Stimulated activated naive B cell treated with anti-CD40 and anti-IgM and Interleukin-4, amounts not matched to agents 10 μg/mL and 1 μg/mL and 100 μg/mL, for 72 hours (primary cell): ENCODE results near the gene MAD1L1.

Source experiments
- ATAC-seq, 2 donors: fragments of 150-1000 bp; cut with Tn5 transposase; replicated peaks; 2 replicates each; pipeline ENCODE4 v1.10.0; 2021; ENCODE audit warnings: moderate library complexity in 1 of 2
- DNase-seq: peaks from one replicate; pipeline ENCODE4 v3.0.0; 2021
- H3K27ac Mint-ChIP-seq: one replicate; pipeline ENCODE4 v1.8.0; 2022; ENCODE audit warnings: mild to moderate bottlenecking, mixed read lengths
- H3K27me3 Mint-ChIP-seq, 2 donors: one replicate each; pipeline ENCODE4 v1.8.0; 2022; ENCODE audit warnings: mixed read lengths in 2 of 2
- H3K36me3 Mint-ChIP-seq, 2 donors: one replicate each; pipeline ENCODE4 v1.8.0; 2022; ENCODE audit warnings: mixed read lengths in 2 of 2, mild to moderate bottlenecking in 1 of 2
- H3K4me1 Mint-ChIP-seq, 2 donors: one replicate each; pipeline ENCODE4 v1.8.0; 2022; ENCODE audit warnings: mixed read lengths in 2 of 2, mild to moderate bottlenecking in 1 of 2
- H3K4me3 Mint-ChIP-seq, 2 donors: one replicate each; pipeline ENCODE4 v1.8.0; 2022; ENCODE audit warnings: mild to moderate bottlenecking in 2 of 2, mixed read lengths in 2 of 2, moderate library complexity in 1 of 2
- H3K9me3 Mint-ChIP-seq, 2 donors: one replicate each; pipeline ENCODE4 v1.8.0; 2022; ENCODE audit warnings: mixed read lengths in 2 of 2, mild to moderate bottlenecking in 1 of 2

The MAD1L1 gene

DNA sequence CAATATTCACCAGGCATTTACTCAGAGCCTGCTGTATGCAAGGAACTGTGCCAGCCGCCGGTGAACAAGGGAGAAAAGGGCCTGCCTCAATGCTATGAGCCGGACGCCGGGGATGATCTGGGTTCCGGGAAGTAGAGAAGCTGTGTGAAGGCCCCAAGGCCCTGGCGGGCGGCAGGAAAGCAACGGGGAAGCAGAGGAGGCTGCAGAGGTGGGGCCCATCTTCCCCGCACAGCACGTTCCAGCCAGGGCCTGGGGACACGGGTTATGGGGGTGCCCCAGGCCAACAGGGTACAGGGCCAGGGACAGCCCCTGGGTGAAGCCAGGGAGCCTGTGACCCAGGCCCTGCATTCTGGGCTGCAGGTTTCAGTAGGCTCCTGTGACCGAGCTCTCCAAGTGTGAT lies 179.3 kb downstream of the MAD1L1 start:
- Mint-ChIP-seq H3K4me1 (peaks cover 23 to 48% of the 10 kb centered on the region in 2 donors), H3K36me3 (peaks cover 29 to 53% of the 10 kb centered on the region in 2 donors), H3K9me3 (no peaks in the 10 kb centered on the region), H3K27ac (no peak overlapping the region), H3K4me3 (no peak overlapping the region), H3K27me3 (no peaks in the 10 kb centered on the region)
- DNase-seq (no peak), ATAC-seq (no peak)

DNA sequence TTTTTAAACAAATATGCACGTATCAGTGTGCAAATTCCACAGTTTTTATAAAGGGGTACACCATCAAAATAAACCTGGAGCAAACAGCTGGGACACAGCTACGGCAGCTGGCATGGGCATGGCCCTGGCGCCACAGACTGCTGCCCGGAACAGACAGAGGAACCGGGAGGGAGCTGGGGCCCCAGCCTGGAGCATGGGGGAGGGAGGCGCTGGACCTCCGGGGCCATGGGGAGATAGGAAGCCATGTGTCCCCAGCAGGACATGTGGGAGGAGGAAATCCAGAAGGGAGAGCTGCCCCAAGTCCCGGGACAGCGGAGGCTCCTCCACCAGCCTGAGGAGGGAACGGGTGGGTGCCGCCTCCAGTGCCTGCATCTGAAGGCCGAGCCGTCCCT lies 180.1 kb downstream of the MAD1L1 start:
- H3K27ac Mint-ChIP-seq: no peak overlapping the region
- H3K9me3 Mint-ChIP-seq: no peaks in the 10 kb centered on the region
- ATAC-seq (no peak), DNase-seq (no peak)
- H3K4me1 Mint-ChIP-seq: peaks cover 31 to 53% of the 10 kb centered on the region in 2 donors
- H3K36me3 Mint-ChIP-seq: peaks cover 31 to 55% of the 10 kb centered on the region in 2 donors
- no peaks in the 10 kb centered on the region for H3K27me3 Mint-ChIP-seq
- no peak overlapping the region for H3K4me3 Mint-ChIP-seq

DNA sequence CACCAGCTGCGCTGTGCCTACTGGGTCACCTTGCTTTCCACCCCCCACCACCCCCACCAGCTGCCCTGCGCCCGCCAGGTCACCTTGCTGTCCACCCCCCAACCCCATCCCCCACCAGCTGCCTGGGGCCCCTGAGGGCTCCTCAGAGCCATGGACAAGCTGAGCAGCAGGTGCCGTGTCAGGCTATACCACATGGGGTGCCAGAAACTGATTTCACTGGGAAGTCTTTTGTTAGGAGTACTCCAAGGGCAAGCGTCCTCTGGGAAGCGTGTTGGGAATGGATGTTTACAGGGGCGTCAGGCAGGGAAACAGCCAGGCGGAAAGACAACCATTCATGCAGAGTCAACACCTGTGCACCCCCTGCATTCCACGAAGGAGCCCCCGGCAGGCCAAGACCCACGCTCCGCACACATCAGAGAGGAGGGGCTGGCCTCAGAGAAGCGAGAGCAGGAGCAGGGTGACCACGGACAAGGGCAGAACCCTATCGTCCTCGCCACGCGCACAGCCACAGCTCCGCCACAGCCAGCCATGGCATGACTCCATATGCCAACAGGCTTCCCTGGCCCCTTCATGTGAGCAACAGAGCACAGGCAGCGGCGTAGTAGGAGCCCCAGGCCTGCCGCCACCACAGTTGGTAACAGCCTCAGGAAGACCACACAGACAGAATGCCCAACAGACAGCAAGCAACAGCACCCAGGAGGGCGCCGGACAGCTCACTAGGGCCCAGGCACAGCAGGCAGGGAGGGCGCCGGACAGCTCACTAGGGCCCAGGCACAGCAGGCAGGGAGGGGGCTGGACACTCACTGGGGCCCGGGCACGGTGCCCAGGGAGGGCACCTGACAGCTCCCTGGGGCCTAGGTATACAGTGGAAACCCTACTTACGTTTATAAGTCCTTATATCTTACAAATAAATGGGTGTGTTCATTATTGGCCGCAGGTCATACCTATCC lies 180.8 kb downstream of the MAD1L1 start:
- Mint-ChIP-seq H3K36me3 (peaks cover 31 to 57% of the 10 kb centered on the region in 2 donors), H3K27me3 (no peaks in the 10 kb centered on the region), H3K4me1 (peaks cover 35 to 58% of the 10 kb centered on the region in 2 donors), H3K9me3 (no peaks in the 10 kb centered on the region), H3K4me3 (no peak overlapping the region), H3K27ac (no peak overlapping the region)
- DNase-seq (no peak), ATAC-seq (no peak)

DNA sequence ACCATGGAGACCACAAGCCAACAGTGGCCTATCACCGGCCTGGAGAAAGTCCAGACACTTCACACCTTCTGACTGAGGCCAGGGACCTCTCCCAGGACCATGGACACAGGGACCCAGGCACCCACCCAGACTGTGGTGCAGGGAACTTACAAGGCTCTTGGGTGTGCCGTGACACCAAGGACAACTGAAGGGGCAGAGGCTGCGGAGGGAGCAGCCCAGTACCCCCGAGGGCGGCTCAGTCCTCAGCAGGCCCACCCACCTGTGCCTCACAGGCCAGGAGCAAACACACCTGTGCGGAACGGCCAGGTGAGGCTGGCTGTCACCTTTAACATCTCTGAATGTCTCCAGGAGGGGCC lies 182.3 kb downstream of the MAD1L1 start:
- H3K9me3 Mint-ChIP-seq: no peaks in the 10 kb centered on the region
- no peak for ATAC-seq

DNA sequence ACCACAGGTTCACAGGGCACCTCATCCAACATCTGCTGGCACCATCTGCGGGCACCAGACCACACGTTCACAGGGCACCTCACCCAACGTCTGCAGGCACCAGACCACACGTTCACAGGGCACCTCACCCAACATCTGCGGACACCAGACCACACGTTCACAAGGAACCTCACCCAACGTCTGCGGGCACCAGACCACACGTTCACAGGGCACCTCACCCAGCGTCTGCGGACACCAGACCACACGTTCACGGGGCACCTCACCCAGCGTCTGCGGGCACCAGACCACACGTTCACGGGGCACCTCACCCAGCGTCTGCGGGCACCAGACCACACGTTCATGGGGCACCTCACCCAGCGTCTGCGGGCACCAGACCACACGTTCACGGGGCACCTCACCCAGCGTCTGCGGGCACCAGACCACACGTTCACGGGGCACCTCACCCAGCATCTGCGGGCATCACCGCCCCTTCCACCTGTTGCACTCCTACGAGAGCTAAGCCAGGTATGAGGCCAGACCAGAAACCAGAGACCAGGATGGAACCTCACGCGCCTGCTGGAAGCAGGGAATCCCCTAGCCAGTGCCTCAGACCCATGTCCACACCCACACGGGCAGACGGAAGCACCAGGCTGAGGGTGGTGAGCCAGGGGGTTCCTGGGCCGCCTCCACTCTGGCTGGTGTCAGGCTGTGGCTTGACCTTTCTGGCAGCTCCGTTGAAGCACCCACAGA lies 182.8 kb downstream of the MAD1L1 start:
- ATAC-seq: peak; percentile 93 to 94
- H3K27ac Mint-ChIP-seq: peak overlapping the region; percentile 51

More for the DNA sequence above, 182.3 kb downstream of the MAD1L1 start:
- no peaks in the 10 kb centered on the region for H3K27me3 Mint-ChIP-seq
- no peak overlapping the region for H3K4me3 Mint-ChIP-seq
- peaks cover 29 to 51% of the 10 kb centered on the region in 2 donors for H3K36me3 Mint-ChIP-seq
- no peak for DNase-seq
- peak overlapping the region; percentile 42 for H3K27ac Mint-ChIP-seq
- peaks cover 25 to 50% of the 10 kb centered on the region in 2 donors for H3K4me1 Mint-ChIP-seq

DNA sequence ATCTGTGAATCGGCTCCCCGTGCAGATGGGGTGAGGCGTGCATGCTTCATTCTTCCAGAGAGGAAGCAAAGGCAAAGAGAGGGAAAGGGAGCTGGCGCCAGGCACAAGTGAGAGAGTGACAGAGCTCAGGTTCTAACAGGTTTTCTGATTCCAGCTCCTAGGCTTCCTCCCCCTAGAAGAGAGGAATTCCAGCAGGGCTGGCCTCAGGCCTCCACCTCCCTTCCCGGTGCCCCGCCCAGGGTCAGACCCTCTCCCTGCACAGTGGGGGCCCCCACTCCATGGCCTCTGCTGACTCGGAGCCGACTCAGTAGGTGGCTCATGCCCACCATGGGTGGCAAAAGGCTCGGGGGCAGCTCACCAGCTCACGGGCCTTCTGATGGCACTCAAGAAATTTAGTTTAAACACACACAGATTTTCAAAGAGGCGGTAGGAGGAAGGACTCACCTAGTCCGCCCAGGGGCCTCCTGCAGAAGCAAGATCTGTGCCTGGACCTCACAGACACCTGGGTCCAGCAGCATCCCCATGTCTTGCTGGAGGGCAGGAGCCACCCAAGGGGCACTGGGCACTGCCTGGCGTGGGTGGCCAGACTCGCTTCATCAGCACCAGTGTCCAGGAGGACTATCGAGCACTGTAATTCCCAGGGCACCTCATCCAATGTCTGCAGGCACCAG lies 183.5 kb downstream of the MAD1L1 start:
- peaks cover 22 to 44% of the 10 kb centered on the region in 2 donors for H3K36me3 Mint-ChIP-seq
- no peaks in the 10 kb centered on the region for H3K27me3 Mint-ChIP-seq
- no peaks in the 10 kb centered on the region for H3K9me3 Mint-ChIP-seq
- ATAC-seq: no peak
- H3K4me3 Mint-ChIP-seq: no peak overlapping the region
- DNase-seq: no peak
- peak overlapping the region; percentile 25 for H3K27ac Mint-ChIP-seq
- peaks cover 25 to 46% of the 10 kb centered on the region in 2 donors for H3K4me1 Mint-ChIP-seq

More for the DNA sequence above, 182.8 kb downstream of the MAD1L1 start:
- Mint-ChIP-seq H3K36me3 (peaks cover 24 to 50% of the 10 kb centered on the region in 2 donors), H3K4me3 (no peak overlapping the region), H3K27me3 (no peaks in the 10 kb centered on the region), H3K4me1 (peaks cover 25 to 48% of the 10 kb centered on the region in 2 donors), H3K9me3 (no peaks in the 10 kb centered on the region)
- DNase-seq: peak; percentile 71

DNA sequence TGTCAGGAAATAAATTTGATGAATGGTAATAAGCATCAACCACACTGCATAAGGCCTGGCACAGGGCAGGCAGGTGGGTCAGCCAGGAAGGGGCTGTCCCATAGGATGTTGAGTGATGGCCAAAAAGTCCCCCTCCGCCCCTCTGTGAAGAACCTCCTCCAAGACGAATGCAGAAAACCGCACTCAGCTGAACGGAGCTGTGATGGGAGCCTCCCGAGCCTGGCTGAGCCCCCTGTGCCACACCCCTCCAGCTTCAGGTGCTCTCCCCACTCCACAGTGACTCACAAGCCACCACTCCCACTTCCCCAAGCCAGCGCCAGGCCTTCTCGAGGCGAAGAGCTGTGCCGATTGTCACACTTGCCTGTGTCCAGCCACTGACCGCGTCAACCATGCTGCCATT lies 184.2 kb downstream of the MAD1L1 start:
- Mint-ChIP-seq H3K4me3 (no peak overlapping the region), H3K9me3 (no peaks in the 10 kb centered on the region), H3K27ac (peak overlapping the region; percentile 22), H3K4me1 (peaks cover 25 to 46% of the 10 kb centered on the region in 2 donors), H3K27me3 (no peaks in the 10 kb centered on the region), H3K36me3 (peaks cover 24 to 46% of the 10 kb centered on the region in 2 donors)
- DNase-seq (no peak), ATAC-seq (peak; percentile 70 to 78)

DNA sequence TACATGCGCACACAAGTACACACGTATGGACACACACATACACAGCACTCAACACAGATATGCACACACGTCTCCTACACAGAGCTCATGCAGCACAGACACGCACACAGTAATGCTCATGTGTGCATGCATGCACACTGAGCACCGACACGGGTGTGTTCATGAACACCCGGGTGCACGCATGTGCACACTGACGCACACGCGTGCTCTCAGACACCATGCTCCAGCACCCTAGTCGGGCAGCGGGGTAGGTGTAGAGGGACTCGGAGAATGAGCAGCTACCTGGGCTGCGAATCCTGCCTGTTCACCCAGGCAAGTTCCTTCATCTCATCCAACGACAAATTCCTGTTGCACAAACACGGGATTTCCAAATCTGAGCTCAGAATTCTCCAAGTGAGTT lies 184.7 kb downstream of the MAD1L1 start:
- DNase-seq: no peak
- H3K27ac Mint-ChIP-seq: no peak overlapping the region

DNA sequence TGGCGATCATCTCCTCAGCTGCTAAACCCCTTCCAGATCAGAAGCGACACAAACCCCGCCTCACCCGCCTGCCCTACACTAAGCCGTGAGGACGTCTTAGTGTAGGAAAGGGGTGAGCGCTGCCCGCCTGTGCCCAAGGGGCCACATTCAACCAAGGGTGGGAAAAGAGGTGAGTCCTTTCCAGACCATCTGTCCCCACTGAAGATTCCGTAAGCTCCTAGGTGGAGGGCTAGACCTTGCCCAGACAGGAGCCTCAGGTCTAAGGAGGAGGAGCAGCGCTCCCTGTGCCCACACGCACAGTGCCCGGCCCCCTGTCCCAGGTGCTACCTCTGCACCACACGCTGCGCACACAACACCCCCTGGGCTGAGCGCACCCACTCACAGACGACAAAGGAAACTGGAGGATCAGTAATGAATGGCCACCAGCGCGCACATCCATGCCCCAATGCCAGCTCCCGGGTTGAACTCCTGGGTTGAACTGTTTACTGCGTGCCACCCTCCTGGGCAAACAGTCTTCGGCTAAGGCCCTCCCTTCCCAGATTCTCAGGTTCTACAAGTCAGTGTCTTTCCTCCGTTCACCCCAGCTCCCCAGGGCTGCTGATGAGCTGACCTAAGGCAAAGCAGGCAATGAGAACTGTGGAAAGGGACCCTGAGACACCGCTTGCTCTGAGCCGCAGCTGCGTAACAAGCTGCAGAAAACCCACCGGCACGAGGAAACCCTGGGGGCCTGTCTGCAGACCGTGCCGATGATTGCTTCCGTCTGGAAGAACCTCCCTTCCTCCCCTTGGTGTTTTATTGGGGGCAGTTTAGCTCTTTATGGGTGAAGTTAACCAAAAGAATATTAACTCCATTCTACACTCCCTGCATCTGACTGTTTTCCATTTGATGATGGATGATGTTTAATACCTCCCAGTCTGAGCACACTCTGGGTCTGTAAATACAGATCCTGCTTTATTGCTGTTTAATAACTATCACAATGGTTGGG lies 185.9 kb downstream of the MAD1L1 start:
- ATAC-seq (no peak), DNase-seq (no peak)
- H3K4me3 Mint-ChIP-seq: no peak overlapping the region
- H3K9me3 Mint-ChIP-seq: no peaks in the 10 kb centered on the region
- peaks cover 35 to 53% of the 10 kb centered on the region in 2 donors for H3K36me3 Mint-ChIP-seq
- peaks cover 33 to 52% of the 10 kb centered on the region in 2 donors for H3K4me1 Mint-ChIP-seq
- H3K27me3 Mint-ChIP-seq: no peaks in the 10 kb centered on the region
- no peak overlapping the region for H3K27ac Mint-ChIP-seq

More for the DNA sequence above, 184.7 kb downstream of the MAD1L1 start:
- H3K27me3 Mint-ChIP-seq: no peaks in the 10 kb centered on the region
- H3K36me3 Mint-ChIP-seq: peaks cover 24 to 48% of the 10 kb centered on the region in 2 donors
- H3K4me1 Mint-ChIP-seq: peaks cover 28 to 46% of the 10 kb centered on the region in 2 donors
- no peaks in the 10 kb centered on the region for H3K9me3 Mint-ChIP-seq
- no peak for ATAC-seq
- H3K4me3 Mint-ChIP-seq: no peak overlapping the region

DNA sequence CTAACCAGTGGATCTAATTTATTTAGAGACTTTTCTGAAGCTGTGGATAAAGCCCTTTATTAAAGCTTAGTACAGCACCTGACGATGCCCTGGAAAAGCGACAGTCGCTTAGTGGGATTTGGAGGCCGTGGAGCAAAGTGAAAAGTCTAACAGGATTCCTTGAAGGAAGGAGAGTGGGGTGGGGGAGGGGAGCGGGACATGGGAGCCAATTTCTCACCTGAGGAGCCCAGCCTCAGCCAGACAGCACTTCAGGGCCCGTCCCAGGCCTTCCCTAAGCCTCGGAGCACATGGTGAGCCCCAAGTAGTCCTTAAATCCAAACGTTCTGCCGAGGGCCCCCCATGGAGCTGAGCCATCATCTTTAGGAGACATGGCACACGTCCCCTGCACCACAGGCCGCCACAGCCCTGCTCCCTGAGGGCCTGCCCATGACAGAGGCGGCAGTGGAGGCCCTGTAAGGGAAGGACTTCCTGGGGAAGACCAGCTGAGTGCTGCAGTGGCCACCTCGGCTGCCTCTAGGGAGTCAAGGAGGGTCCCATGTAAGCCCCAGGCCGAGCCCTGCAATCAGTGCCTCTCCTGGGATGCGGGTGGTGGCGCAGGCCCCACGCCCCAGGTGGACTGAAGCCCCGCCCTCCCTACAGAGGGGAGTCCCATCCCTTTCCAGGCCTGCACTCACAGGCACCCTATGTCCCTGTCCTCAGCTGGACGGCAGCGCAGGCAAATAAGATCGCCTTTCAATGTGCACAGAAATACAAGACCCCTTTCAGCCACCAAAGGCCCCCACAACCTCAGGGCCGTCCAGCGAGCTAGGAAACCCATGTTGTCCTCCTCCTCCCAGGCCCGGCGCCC lies 187.0 kb downstream of the MAD1L1 start:
- Mint-ChIP-seq H3K4me3 (no peak overlapping the region), H3K27ac (peak overlapping the region; percentile 14), H3K27me3 (no peaks in the 10 kb centered on the region), H3K4me1 (peaks cover 44 to 58% of the 10 kb centered on the region in 2 donors), H3K36me3 (peaks cover 46 to 61% of the 10 kb centered on the region in 2 donors), H3K9me3 (no peaks in the 10 kb centered on the region)
- ATAC-seq (no peak), DNase-seq (no peak)

DNA sequence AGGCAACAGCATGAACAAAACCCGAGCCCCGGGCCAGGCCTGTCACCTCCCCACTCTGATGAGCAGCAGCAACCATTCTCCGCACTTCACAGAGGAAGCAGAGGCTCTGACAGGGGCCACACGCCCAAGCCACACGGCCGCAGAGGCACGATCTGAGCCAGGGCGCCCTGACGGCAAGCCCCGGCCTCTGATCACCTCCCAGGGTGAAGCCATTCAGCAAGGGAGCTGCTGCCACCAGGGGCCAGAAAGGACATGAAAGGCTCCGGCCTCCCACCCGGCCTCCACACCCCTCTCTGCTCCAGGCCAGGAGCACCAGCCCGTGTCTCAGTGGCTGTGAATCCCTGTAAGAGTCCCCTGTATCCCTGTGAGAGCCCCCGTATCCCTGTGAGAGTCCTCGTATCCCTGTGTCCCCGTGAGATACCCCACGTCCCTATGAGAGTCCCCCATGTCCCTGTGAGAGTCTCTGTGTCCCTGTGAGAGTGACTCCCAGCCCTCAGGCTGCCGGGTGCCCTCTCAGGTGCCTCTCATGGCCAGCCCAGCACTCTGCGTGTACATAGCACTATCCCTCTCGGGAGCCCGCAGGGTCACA lies 187.8 kb downstream of the MAD1L1 start:
- no peaks in the 10 kb centered on the region for H3K9me3 Mint-ChIP-seq
- H3K27me3 Mint-ChIP-seq: no peaks in the 10 kb centered on the region
- H3K4me3 Mint-ChIP-seq: no peak overlapping the region
- ATAC-seq (no peak), DNase-seq (no peak)
- H3K27ac Mint-ChIP-seq: peak overlapping the region; percentile 14
- H3K36me3 Mint-ChIP-seq: peaks cover 51 to 60% of the 10 kb centered on the region in 2 donors
- H3K4me1 Mint-ChIP-seq: peaks cover 52 to 58% of the 10 kb centered on the region in 2 donors

DNA sequence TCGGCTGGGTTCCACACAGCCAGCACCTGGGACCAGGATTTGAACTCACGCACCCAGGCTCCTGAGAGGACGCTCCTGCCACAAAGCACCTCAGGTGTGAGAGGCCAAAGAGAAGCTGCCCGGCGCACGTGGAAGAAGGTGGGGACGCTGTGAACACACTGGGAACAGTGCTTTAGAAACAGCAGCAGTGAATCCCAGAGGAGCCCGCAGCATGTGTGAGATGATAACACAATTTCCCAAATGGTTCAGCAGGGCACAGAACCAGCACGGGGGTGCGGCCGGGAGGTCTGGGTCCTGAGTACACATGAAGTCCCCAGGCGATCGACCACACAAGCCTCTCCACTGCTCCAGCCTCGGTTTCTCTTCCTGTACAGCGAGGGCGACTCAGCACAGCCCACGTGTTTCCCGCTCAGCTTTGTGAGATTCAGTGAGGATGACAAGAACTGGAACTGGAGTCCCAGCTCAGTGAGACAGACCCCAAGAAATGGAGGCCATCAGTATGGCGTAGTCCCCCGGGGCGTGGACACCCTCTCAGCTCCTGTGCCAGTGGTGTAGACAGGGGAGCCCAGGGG lies 188.3 kb downstream of the MAD1L1 start:
- Mint-ChIP-seq H3K27ac (peak overlapping the region; percentile 27), H3K4me1 (peaks cover 54 to 58% of the 10 kb centered on the region in 2 donors), H3K9me3 (no peaks in the 10 kb centered on the region), H3K27me3 (no peaks in the 10 kb centered on the region), H3K4me3 (no peak overlapping the region), H3K36me3 (peaks cover 55 to 65% of the 10 kb centered on the region in 2 donors)
- ATAC-seq (no peak), DNase-seq (no peak)
